NCI-H2107 (cell line): ENCODE measurements around the gene MAGOH.
A peak's percentile ranks its signal among the peaks of the same experiment; 100 is the strongest.
"Not testable (repeated sequence)": the region's sequence is repeated elsewhere in the genome, so short reads cannot be mapped to it uniquely, and the experiment has no call there.

ENCODE experiments used
- DNase-seq: peaks from one replicate; lab custom pipeline; 2025; lab: John Stamatoyannopoulos, UW

The MAGOH gene

GRCh38 chr1:53238197-53239155 is at the start of gene MAGOH:
TSS of gene MAGOH (minus strand) at chr1:53238518. CDS start at chr1:53238448, 70 bp downstream.
- DNase-seq, result peak; percentile 92

DNA sequence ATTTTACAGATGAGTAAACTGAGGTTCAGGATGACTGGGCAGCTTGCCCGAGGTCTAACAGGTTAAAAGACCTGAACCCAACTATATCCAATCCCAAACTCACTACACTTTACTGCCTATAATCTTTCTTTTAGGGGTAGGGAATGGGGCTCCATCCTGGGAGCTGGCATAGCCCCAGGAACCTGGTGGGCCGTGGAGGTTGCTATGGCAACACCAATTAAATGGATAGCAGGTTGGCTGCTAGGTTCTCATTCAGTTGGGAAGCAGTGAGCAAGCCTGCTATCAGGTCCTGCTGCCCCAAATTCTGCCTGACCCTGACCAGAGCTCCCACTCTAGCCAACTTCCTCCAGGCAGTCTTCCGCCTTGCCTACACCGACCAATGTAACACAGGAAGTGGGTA is 48.6 kb upstream of the MAGOH start:
- no peak for DNase-seq

DNA sequence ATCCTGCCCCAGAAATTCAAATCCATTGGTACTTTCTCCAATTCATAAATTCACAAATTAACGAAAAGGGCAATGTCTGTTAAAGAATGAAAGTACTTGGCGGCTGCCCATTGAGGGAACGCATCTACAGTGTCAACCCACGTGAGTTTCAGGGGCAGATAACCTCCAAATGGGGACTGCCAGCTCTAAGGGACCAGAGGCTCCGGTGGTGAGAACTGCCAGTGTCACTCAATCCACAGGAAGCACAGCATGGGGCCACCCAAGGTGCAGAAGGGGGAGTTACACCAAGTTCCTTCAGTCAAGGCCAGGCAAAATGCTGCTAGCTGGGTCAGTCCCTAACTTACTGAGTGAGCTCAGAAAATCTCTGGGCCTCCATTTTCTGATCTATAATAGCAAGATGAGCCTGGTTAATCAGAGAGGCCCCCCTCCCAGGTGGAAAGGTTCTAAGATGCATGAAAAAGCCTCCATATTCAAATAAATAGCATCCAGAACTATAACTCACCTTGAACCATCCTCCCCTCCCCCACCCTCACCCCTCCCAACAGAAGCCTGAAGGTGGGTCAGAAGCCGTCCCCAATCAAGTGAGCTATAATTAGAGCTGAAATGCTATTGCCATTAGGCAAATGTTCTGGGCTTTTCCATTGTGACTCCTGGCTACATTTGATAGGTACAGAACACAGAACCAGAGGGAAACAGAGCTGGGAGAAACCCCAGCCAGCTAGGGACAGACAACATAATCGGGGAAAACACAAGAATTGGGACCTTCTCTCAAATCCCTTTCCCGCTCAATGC is 47.8 kb upstream of the MAGOH start:
- no peak for DNase-seq

GRCh38 chr1:53285546-53285945 is 47.2 kb upstream of the MAGOH start:
- no peak for DNase-seq

DNA sequence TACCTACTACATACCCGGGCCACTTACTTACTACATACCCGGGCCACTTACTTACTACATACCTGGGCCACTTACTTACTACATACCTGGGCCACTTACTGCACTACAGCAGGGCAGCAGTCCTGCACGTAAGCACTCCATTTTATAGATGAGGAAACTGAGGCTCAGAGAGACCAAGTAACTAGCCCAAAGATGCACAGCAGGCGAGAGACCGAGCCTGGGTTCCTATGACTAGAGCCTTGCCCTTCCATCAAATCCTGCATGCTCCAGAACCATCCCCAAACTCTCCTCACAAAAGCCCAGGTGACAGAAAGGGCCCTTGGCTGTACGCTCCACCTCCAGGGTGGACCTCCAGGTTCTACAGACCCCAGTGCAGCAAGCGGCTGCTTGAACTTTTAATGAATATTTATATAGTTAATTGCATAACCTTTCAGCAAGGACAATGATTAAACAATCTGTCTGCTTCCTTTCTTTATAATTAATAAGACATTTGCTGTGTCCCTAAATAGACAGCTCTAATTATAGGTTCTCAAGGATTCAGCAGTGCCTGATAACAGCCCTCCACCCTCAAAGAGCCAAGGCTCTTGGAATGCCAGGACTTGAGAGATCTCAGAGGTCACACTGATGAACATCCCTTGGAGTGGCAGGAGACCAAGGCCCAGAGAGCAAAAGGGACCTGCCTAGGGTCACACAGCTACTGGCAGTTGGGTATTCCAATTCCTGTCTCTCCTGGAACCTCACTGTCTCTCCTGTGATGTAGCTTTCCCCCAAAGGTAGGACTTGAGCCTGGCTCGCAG is 46.1 kb upstream of the MAGOH start:
- no peak for DNase-seq

- not testable (repeated sequence) for DNase-seq
Measured at GRCh38 chr1:53283156-53283555, 44.8 kb upstream of the MAGOH start.

GRCh38 chr1:53281133-53281532 is 42.8 kb upstream of the MAGOH start:
- DNase-seq, result no peak

GRCh38 chr1:53280496-53280895 is 42.2 kb upstream of the MAGOH start:
- DNase-seq, result no peak

GRCh38 chr1:53279296-53280200 is 41.2 kb upstream of the MAGOH start:
- DNase-seq, result no peak

GRCh38 chr1:53278298-53278725 is 40.0 kb upstream of the MAGOH start:
- DNase-seq, result no peak

DNA sequence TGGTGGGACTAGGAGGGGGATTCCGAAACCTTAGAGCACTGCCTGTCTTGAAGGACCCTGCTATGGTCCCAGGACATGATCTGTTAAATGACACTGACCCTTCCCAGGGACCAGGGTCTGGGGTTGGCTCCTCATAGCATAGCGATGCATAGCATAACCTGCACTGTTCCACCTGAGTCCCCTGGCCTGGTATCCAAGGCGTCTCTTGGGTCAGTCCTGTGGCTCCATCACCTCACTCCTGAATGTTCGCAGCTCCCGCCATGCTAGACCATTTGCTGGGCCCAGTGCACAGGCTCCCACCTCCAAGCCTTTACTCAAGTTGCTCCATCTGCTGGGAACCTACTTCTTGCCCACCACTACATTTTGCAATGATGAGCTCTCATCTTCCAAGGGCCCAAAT is 39.0 kb upstream of the MAGOH start:
- DNase-seq, result no peak

- DNase-seq, result no peak
Measured at GRCh38 chr1:53276902-53277281, 38.6 kb upstream of the MAGOH start.

DNA sequence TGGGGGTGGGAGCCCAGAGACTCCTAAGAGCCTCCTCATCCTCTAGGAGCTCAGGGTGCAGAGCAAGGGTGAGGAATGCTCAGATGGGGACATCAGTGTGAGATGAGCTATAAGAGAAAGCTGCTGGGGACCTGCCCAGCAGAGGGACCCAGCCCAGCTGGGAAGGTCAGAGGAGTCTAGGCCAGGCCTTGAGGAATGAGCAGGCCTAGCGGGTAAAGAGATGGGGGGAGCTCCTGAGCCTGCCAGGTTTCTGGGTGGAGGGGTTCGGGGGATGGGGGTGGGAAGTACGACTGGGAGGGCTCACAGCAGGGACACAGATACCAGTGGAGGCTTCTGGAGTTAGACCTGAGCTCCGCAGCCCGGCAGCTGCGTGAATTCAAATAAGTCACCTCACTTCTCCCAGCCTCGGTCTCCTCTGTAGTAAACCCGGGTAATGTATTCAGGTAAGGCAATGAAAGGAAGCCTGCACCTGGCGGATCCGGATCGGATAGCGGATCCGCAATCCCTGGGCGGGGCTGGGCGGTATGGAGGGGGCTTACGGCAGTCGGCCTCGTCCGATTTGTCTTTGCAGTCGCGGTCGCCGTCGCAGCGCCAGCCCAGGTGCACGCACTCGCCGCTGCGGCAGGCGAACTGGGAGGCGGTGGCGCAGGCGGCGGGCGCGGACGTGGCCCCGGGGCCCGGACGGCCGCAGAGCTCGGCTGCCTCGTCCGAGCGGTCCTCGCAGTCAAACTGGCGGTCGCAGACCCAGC is 38.0 kb upstream of the MAGOH start:
- DNase-seq, result no peak

GRCh38 chr1:53275566-53275965 is 37.2 kb upstream of the MAGOH start:
- no peak for DNase-seq

DNA sequence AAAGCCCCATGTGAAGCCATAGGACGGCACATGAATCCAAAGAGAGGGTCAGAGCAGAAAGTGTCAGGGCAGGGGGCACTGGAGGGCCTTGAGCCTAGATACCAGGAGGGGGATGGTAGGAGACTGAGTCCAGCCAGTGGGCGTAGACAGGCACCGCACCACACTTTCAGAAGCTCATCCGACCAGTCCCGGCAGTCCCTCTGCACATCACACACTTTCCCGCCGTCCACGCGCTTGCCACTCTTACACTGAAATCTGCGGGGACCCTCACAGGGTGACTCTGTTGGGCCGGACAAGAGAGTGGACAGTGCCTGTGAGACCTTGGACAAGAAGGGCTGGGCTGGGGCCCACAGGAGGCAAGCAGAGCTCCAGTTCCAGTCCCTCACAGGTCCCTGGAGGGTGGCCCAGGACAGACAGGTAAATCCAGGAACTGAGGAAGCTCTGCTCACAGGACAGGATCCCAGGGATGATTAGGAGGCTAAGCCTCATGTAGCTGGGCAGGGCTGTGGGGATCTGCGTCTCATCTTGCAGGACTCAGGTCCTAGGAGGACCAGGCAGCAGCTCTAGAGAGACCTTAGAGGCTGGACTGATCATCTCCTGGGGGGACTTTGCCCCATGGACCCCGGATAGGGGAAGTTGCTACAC is 36.3 kb upstream of the MAGOH start:
- DNase-seq, result no peak

DNA sequence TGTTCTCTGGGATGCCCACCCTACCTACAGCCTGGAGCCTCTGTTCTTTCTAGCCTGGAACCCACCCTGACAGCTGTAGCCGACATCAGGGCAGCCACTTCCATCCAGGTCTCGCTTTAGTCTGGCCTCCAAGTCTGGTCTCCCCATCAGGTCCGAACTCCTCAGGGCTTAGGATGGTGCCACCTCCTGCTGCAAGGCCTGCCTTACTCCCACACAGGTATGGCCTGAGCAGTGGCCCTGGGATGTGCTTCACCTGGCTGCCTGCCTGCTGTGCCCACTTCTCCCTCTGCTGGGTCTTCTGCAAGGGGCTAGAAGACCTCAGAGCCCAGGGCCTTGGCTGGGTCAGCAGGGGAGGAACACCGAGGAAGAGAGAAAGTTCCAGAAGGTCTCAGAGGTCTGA is 35.7 kb upstream of the MAGOH start:
- DNase-seq, result no peak

- no peak for DNase-seq
Measured at GRCh38 chr1:53273526-53273925, 35.2 kb upstream of the MAGOH start.

DNA sequence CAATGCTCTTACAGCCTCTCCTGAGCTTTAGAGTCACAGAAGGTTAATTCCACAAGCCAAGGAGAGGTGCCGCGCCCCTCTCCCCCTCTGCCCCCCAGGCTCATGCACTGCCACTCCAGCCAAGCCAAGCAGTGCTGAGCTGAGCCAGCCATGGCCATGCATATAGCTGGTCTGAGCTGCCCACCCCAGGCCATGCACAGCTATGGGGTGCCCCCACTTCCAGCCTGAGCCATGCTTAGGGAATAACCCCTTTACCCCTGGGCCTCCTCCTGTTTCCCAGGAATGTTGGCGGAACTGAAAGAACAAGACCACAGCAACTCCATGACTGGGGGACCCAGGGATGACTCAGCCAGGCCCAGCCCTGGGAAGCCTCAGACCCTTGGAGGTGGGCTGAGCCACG is 34.0 kb upstream of the MAGOH start:
- no peak for DNase-seq

- DNase-seq, result no peak
Measured at GRCh38 chr1:53271446-53272090, 33.2 kb upstream of the MAGOH start.
